GM21786 (cell line): ENCODE measurements around the gene EPHA5.
"Not testable (repeated sequence)": the region's sequence is repeated elsewhere in the genome, so short reads cannot be mapped to it uniquely, and the experiment has no call there.

Experiments
- ATAC-seq: cut with Tn5 transposase; IDR thresholded peaks from one replicate; pipeline ENCODE4 v1.9.1; 2021; ENCODE audit not compliant: unreplicated experiment

EPHA5 gene

GRCh38 chr4:65386927-65387326 lies 283.4 kb downstream of the EPHA5 start:
- ATAC-seq: no peak

- ATAC-seq: no peak
Measured at GRCh38 chr4:65383589-65384305, 286.5 kb downstream of the EPHA5 start.

- ATAC-seq: no peak
Measured at GRCh38 chr4:65381648-65382047, 288.6 kb downstream of the EPHA5 start.

GRCh38 chr4:65370709-65371108 lies 299.6 kb downstream of the EPHA5 start:
- no peak for ATAC-seq

- ATAC-seq: no peak
Measured at GRCh38 chr4:65367306-65367705, 303.0 kb downstream of the EPHA5 start.

- ATAC-seq: no peak
Measured at GRCh38 chr4:65358914-65359313, 311.4 kb downstream of the EPHA5 start.

- no peak for ATAC-seq
Measured at GRCh38 chr4:65353098-65353497, 317.2 kb downstream of the EPHA5 start.

- ATAC-seq: no peak
Measured at GRCh38 chr4:65344278-65344825, 325.9 kb downstream of the EPHA5 start.

- no peak for ATAC-seq
Measured at GRCh38 chr4:65343342-65343741, 326.9 kb downstream of the EPHA5 start.

- ATAC-seq: no peak
Measured at GRCh38 chr4:65341557-65341956, 328.7 kb downstream of the EPHA5 start.

GRCh38 chr4:65340382-65341109 lies 329.7 kb downstream of the EPHA5 start:
- no peak for ATAC-seq

- ATAC-seq: no peak
Measured at GRCh38 chr4:65337371-65337770, 332.9 kb downstream of the EPHA5 start.

- ATAC-seq: no peak
Measured at GRCh38 chr4:65336465-65336864, 333.8 kb downstream of the EPHA5 start.

GRCh38 chr4:65316534-65316933 lies 353.8 kb downstream of the EPHA5 start:
- no peak for ATAC-seq

- ATAC-seq: no peak
Measured at GRCh38 chr4:65311120-65311519, 359.2 kb downstream of the EPHA5 start.

- no peak for ATAC-seq
Measured at GRCh38 chr4:65310586-65310985, 359.7 kb downstream of the EPHA5 start.

GRCh38 chr4:65308626-65309025 lies 361.7 kb downstream of the EPHA5 start:
- not testable (repeated sequence) for ATAC-seq

- ATAC-seq: no peak
Measured at GRCh38 chr4:65302145-65302544, 368.1 kb downstream of the EPHA5 start.

GRCh38 chr4:65296246-65296645 lies 374.0 kb downstream of the EPHA5 start:
- no peak for ATAC-seq

GRCh38 chr4:65287071-65287470 lies 383.2 kb downstream of the EPHA5 start:
- no peak for ATAC-seq
